ENCODE data around the gene WDR72. TPM values are rescaled to one million over a fixed set of nuclear protein-coding genes. Genes with fewer than 3 reads are reported as not detected.

WDR72 gene
- total RNA-seq, 4 donors from 2014 or later = not detected

DNA sequence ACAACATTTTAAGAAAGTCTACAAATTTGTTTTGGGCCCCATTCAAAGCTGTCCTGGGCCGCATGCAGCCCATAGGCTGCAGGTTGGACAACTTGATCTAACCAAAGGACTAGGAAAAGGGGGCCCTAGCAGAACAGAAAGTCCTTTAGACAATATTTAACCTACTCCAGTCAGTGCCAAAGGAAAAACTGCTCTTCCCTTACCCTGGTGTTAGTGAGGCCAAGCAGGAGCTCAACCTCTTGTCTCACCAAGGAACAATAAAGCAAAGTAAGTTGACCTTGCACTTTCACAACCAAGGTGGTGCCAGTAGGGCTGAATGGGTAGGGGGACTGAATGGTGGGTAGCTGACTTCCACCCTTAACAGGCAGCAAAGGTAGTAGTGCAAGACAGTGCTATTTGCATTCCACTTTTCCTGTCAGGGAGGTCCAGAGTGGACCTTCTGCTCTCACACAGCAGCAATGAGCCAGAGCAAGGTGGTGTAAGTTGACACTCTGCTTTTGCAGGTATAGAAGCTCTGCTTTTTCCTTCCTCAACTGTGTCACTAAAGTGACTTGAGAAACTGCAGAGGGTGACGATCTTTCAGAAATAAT lies 124.9 kb downstream of the WDR72 start:
- no peak overlapping the region for H3K27ac ChIP-seq (replicated peaks in 1 of 4)
- intact Hi-C loops (cut with DNase I) = no loop called here
- no peak overlapping the region for H3K4me3 ChIP-seq
- 84% methylated on average over 2 of the region's 2 CpGs for WGBS
- no peaks in the 10 kb centered on the region for H3K36me3 ChIP-seq
- no peaks in the 10 kb centered on the region for H3K27me3 ChIP-seq
- DNase-seq (ENCODE audit: extremely low spot score) = no peak
- no peaks in the 10 kb centered on the region for H3K4me1 ChIP-seq
- TF ChIP-seq, protein P1, sequence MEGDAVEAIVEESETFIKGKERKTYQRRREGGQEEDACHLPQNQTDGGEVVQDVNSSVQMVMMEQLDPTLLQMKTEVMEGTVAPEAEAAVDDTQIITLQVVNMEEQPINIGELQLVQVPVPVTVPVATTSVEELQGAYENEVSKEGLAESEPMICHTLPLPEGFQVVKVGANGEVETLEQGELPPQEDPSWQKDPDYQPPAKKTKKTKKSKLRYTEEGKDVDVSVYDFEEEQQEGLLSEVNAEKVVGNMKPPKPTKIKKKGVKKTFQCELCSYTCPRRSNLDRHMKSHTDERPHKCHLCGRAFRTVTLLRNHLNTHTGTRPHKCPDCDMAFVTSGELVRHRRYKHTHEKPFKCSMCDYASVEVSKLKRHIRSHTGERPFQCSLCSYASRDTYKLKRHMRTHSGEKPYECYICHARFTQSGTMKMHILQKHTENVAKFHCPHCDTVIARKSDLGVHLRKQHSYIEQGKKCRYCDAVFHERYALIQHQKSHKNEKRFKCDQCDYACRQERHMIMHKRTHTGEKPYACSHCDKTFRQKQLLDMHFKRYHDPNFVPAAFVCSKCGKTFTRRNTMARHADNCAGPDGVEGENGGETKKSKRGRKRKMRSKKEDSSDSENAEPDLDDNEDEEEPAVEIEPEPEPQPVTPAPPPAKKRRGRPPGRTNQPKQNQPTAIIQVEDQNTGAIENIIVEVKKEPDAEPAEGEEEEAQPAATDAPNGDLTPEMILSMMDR (IDR thresholded peaks at IDR 0.05) = no peak
- TF ChIP-seq POLR2AphosphoS5 (IDR thresholded peaks at IDR 0.05) (no peak), POLR2A (IDR thresholded peaks at IDR 0.05; ENCODE audit: low read depth) (no peak), EP300 (IDR thresholded peaks at IDR 0.05) (no peak)
- H3K9me3 ChIP-seq = peaks cover 0 to 6% (median 0%) of the 10 kb centered on the region in 4 donors

DNA sequence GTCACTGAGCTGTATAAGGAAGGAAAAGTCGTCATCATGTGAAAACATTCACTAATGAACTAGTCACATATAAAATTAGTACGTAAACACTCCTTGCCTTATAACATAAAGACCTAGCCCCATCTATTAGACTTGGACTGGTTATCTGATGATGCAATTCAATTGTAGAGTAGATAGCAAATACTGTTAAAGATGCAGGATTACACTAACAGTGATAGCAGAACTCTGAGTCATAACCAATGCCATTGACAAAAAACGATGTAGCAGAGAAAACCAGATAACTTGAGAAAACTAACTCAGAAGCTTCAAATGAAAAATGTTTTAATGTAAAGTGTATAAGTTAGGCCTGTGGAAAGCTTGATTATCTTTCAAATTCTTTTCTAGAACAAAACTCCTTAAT lies 132.2 kb downstream of the WDR72 start:
- 67% methylated on average over 3 of the region's 3 CpGs for WGBS
- no peaks in the 10 kb centered on the region for H3K4me1 ChIP-seq
- intact Hi-C loops (cut with DNase I) = no loop called here
- peaks cover 0 to 3% (median 0%) of the 10 kb centered on the region in 4 donors for H3K9me3 ChIP-seq
- no peak for TF ChIP-seq EP300 (IDR thresholded peaks at IDR 0.05)
- TF ChIP-seq, protein P1 (IDR thresholded peaks at IDR 0.05) = no peak
- no peak for TF ChIP-seq POLR2AphosphoS5 (IDR thresholded peaks at IDR 0.05)
- no peak for TF ChIP-seq POLR2A (IDR thresholded peaks at IDR 0.05; ENCODE audit: low read depth)
- H3K27ac ChIP-seq (replicated peaks in 1 of 4) = no peak overlapping the region
- H3K4me3 ChIP-seq = no peak overlapping the region
- H3K36me3 ChIP-seq = no peaks in the 10 kb centered on the region
- H3K27me3 ChIP-seq = no peaks in the 10 kb centered on the region
- no peak for DNase-seq (ENCODE audit: extremely low spot score)

GRCh38 chr15:53625962-53626845 lies 133.3 kb downstream of the WDR72 start:
- H3K9me3 ChIP-seq = no peaks in the 10 kb centered on the region
- 89% methylated on average over 22 of the region's 22 CpGs for WGBS

DNA sequence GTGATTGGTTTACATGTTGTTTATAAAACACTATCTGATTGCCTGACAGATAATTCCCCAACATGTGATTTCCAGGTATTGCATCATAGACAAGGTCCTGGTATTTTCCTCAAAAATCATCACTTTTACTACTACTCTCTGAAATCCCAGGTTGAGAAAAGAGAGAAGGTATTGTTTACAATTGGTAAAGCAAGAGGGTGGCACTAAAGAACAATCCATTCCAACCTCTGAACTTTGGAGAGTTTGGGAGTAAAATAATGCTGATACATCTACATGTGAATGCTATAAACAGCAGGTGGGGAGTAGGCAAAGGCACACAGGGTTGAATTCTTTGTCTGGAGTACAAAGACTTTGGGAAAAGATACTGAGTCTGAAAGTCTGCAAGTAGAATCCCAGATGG lies 134.2 kb downstream of the WDR72 start:
- Histone ChIP-seq H3K27me3 (no peaks in the 10 kb centered on the region), H3K36me3 (no peaks in the 10 kb centered on the region), H3K4me3 (no peak overlapping the region), H3K9me3 (no peaks in the 10 kb centered on the region), H3K27ac (replicated peaks in 1 of 4) (no peak overlapping the region), H3K4me1 (no peaks in the 10 kb centered on the region)
- DNase-seq (ENCODE audit: extremely low spot score) = no peak
- intact Hi-C loops (cut with DNase I) = no loop called here
- TF ChIP-seq, protein P1 (IDR thresholded peaks at IDR 0.05) = no peak
- TF ChIP-seq POLR2AphosphoS5 (IDR thresholded peaks at IDR 0.05) (no peak), EP300 (IDR thresholded peaks at IDR 0.05) (no peak)

More at GRCh38 chr15:53625962-53626845, 133.3 kb downstream of the WDR72 start:
- TF ChIP-seq EP300 (IDR thresholded peaks at IDR 0.05) (no peak), POLR2AphosphoS5 (IDR thresholded peaks at IDR 0.05) (no peak), POLR2A (IDR thresholded peaks at IDR 0.05; ENCODE audit: low read depth) (no peak)
- TF ChIP-seq, protein P1 (IDR thresholded peaks at IDR 0.05) = no peak
- H3K27me3 ChIP-seq = no peaks in the 10 kb centered on the region
- no peak overlapping the region for H3K4me3 ChIP-seq
- no peak for DNase-seq (ENCODE audit: extremely low spot score)
- H3K36me3 ChIP-seq = no peaks in the 10 kb centered on the region
- intact Hi-C loops (cut with DNase I) = no loop called here
- no peaks in the 10 kb centered on the region for H3K4me1 ChIP-seq
- no peak overlapping the region for H3K27ac ChIP-seq (replicated peaks in 1 of 4)
